GM18505 (cell line): Measurements from ENCODE around the gene HIGD1C.
"Not testable (repeated sequence)": the region's sequence is repeated elsewhere in the genome, so short reads cannot be mapped to it uniquely, and the experiment has no call there.

Source experiments
- ATAC-seq: cut with Tn5 transposase; IDR thresholded peaks from one replicate; pipeline ENCODE4 v1.9.1; 2021; ENCODE audit not compliant: unreplicated experiment
- POLR2A ChIP-seq: IDR thresholded peaks from 4 replicates; pipeline ENCODE4 v1.6.1; 2011; ENCODE audit warnings: borderline replicate concordance; ENCODE audit not compliant: insufficient read depth, insufficient read length; ENCODE audit errors: extremely low read depth

Gene HIGD1C

DNA sequence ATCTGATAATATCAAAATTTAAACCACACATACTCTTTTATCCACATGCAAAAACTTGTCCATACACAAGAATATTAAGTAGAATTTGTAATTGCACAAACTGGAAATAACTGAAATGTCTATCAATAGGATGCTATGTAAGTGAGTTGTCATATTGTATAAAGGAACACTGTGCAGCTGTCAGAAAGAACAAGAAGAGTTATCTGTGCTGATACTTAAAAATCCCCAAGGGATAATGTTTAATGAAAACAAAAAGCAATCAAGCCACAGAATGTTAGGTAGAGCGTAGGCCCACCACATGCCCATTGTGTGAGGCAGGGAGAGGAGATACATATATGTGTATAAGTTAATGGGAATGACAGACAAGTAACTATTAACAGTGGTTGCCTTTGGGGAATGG, 25.9 kb upstream of the HIGD1C start:
- no peak for TF ChIP-seq POLR2A
- ATAC-seq, result no peak

DNA sequence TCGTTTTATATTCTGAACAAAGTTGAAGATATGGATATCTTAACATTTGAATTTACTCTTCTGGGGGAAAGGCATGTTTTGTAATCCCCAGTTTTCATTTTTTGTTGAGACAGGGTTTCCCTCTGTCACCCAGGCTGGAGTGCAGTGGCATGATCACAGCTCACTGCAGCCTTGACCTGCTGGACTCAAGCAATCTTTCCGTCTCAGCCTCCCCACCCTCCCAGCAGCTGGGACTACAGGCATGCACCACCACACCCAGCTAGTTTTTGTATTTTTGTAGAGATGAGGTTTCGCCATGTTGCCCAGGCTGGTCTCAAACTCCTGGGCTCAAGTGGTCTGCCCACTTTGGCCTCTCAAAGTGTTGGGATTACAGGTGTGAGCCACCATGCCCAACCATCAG, 25.4 kb upstream of the HIGD1C start:
- not testable (repeated sequence) for ATAC-seq

DNA sequence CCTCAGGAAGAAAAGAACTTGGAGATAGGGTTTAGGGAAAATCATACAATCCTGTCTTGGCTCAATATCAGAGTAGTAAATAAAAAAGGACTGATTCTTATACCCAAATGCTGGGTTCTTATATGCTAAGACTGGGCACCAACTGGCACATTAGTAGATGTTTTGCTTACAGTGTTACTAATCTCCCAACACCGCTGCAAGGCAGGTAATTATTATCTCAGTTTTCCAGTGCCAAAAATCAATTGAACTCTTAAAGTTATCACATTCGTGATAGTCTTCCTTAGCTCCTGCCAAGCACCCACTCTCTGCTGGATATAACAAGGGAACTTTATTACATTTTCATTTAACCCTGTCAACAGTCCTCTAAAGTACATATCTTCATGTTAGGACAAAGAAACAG, 25.0 kb upstream of the HIGD1C start:
- ATAC-seq, result no peak
- no peak for TF ChIP-seq POLR2A

GRCh38 chr12:50927766-50928224, 24.5 kb upstream of the HIGD1C start:
- no peak for ATAC-seq
- TF ChIP-seq POLR2A, result no peak

- no peak for TF ChIP-seq POLR2A
Measured at GRCh38 chr12:50928392-50928791, 24.0 kb upstream of the HIGD1C start.

GRCh38 chr12:50929831-50930230, 22.5 kb upstream of the HIGD1C start:
- TF ChIP-seq POLR2A, result no peak

More at GRCh38 chr12:50928392-50928791, 24.0 kb upstream of the HIGD1C start:
- no peak for ATAC-seq

DNA sequence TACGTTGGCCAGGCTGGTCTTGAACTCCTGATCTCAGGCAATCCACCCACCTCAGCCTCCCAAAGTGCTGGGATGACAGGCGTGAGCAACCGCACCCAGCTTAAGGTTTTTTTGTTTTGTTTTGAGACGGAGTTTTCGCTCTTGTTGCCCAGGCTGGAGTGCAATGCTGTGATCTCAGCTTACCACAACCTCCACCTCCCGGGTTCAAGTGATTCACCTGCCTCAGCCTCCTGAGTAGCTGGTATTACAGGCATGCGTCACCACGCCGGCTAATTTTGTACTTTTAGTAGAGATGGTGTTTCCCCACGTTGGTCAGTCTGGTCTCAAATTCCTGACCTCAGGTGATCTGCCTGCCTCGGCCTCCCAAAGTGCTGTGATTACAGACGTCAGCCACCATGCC, 21.9 kb upstream of the HIGD1C start:
- ATAC-seq, result not testable (repeated sequence)

More at GRCh38 chr12:50929831-50930230, 22.5 kb upstream of the HIGD1C start:
- no peak for ATAC-seq

GRCh38 chr12:50932787-50933280, 19.5 kb upstream of the HIGD1C start:
- TF ChIP-seq POLR2A, result no peak
- ATAC-seq, result no peak

- TF ChIP-seq POLR2A, result no peak
- ATAC-seq, result no peak
Measured at GRCh38 chr12:50933459-50934124, 18.8 kb upstream of the HIGD1C start.

- no peak for ATAC-seq
- no peak for TF ChIP-seq POLR2A
Measured at GRCh38 chr12:50934371-50934851, 17.9 kb upstream of the HIGD1C start.

GRCh38 chr12:50934981-50935807, 17.1 kb upstream of the HIGD1C start:
- no peak for ATAC-seq
- no peak for TF ChIP-seq POLR2A

- no peak for ATAC-seq
- no peak for TF ChIP-seq POLR2A
Measured at GRCh38 chr12:50936821-50937530, 15.4 kb upstream of the HIGD1C start.

DNA sequence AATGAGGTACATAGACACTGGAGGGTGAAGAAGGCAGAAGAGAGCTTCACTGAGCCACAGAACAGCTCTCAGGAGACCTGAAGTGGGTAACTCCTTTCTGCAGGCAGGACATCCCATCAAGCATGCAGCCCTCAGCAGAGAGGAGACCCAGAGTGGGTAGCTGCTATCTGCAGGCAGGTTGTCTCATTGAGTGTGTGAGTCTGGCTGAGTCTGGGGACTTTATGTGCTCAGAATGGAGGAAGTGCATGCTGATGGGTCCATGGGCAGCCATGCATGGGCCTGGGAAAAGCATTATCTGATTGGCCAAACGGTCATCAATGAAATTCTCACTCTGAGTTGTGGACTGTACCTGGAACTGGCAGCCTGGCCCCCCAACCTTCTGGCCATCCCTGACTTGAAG, 14.7 kb upstream of the HIGD1C start:
- ATAC-seq, result no peak
- no peak for TF ChIP-seq POLR2A

DNA sequence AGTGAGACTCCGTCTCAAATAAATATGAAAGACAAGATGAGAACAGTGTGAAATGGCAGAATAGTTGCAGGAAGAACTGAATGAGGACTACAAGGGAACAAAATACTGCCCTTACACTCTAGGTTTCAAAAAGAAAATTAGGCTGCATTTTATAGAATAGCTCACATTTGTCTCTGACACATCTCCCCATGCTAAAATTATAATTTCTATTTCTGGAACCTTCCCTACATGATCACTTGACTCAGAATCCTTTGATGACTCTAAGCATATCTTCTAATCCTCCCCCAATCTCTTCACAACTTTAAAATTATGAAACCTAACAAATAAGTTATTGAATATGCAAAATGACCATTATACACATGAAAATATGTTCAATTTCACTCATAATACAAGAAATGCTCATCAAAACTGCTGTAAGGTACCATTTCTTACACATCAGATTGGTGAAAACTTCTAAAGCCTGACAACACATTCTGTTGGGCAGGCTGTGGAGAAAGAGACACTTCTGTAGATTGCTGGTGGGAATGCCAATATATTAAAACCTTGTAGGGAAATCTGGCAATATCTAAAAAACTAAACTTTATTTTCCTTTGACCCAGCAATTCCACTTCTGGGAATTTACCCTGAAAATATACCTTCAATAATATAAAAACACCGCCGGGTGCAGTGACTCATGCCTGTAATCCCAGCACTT, 4.3 kb upstream of the HIGD1C start:
- ATAC-seq, result no peak
- no peak for TF ChIP-seq POLR2A

- no peak for TF ChIP-seq POLR2A
- no peak for ATAC-seq
Measured at GRCh38 chr12:50948798-50949197, 3.5 kb upstream of the HIGD1C start.
